ENCODE data around the gene PLCB3. TPM values are rescaled to one million over a fixed set of nuclear protein-coding genes. Genes with fewer than 3 reads are reported as not detected.
A peak's percentile ranks its signal among the peaks of the same experiment; 100 is the strongest.

PLCB3 gene
- total RNA-seq, 1 experiment from 2014 or later = 80.2 TPM

- no CpG with 5 or more reads among the region's 8 CpGs for WGBS (ENCODE audit: extremely low coverage, insufficient read length, low lambda C conversion rate)
- H2BK120ac ChIP-seq (ENCODE audit: low read depth, low read length, poor library complexity, severe bottlenecking) = no peak overlapping the region
Measured at GRCh38 chr11:64209563-64209843, 41.8 kb upstream of the PLCB3 start.

More at GRCh38 chr11:64209563-64209843, 41.8 kb upstream of the PLCB3 start:
- Histone ChIP-seq H4K91ac (ENCODE audit: insufficient read length, low read depth, low read length) (no peak overlapping the region), H3K27me3 (ENCODE audit: insufficient read depth, low read length) (no peaks in the 10 kb centered on the region), H2BK5ac (ENCODE audit: insufficient read length, low read length) (no peak overlapping the region), H3K9ac (ENCODE audit: extremely low read depth, insufficient read length, low read length) (no peak overlapping the region), H3K4me1 (ENCODE audit: insufficient read depth, low read length) (no peaks in the 10 kb centered on the region), H3K9me3 (ENCODE audit: control insufficient read depth, low read depth, low read length) (no peaks in the 10 kb centered on the region), H3K23me2 (ENCODE audit: insufficient read length, low read depth, low read length, poor library complexity, severe bottlenecking) (no peaks in the 10 kb centered on the region), H2BK12ac (ENCODE audit: insufficient read length, low read depth, low read length) (no peak overlapping the region), H4K5ac (ENCODE audit: insufficient read length, low read depth, low read length) (no peak overlapping the region), H3K14ac (ENCODE audit: insufficient read depth, low read length) (no peak overlapping the region), H4K20me1 (ENCODE audit: control insufficient read depth, insufficient read depth, insufficient read length) (no peaks in the 10 kb centered on the region), H3K4me2 (ENCODE audit: insufficient read depth, insufficient read length, low read length) (no peak overlapping the region), H3K18ac (ENCODE audit: insufficient read length, low read depth, low read length) (no peak overlapping the region), H3K79me2 (ENCODE audit: insufficient read depth, low read length) (no peaks in the 10 kb centered on the region), H2BK20ac (ENCODE audit: low read depth, low read length, poor library complexity, severe bottlenecking) (no peak overlapping the region), H2AFZ (ENCODE audit: low read length) (no peak overlapping the region), H4K8ac (replicated peaks; ENCODE audit: insufficient read length, low read depth, low read length) (no peak overlapping the region), H3K4ac (ENCODE audit: low read depth, low read length) (no peak overlapping the region), H3K79me1 (ENCODE audit: insufficient read depth, low read depth, low read length, poor library complexity, severe bottlenecking) (no peaks in the 10 kb centered on the region), H3K27ac (ENCODE audit: insufficient read length, low read depth, low read length) (no peak overlapping the region), H2AK5ac (ENCODE audit: insufficient read length, low read length) (no peak overlapping the region), H3T11ph (ENCODE audit: low read length) (no peak overlapping the region), H3K23ac (ENCODE audit: insufficient read length, low read depth, low read length) (no peak overlapping the region), H2BK15ac (ENCODE audit: low read depth, low read length) (no peak overlapping the region), H3K56ac (ENCODE audit: insufficient read length, low read depth, low read length) (no peak overlapping the region)
- Mint-ChIP-seq H3K27me3 (ENCODE audit: low read depth) (no peaks in the 10 kb centered on the region), H3K9me3 (no peaks in the 10 kb centered on the region), H3K4me1 (peaks cover 2 to 3% of the 10 kb centered on the region in 2 experiments; a peak in 3 of 4 replicates), H3K36me3 (ENCODE audit: insufficient read depth in 1 of 3, low read depth in 3 of 3) (peaks cover 6 to 52% (median 40%) of the 10 kb centered on the region in 3 experiments), H3K4me3 (no peak overlapping the region), H3K27ac (peak overlapping the region in 2 of 3 experiments; percentile 62 to 92; a peak in 2 of 7 replicates)
- TF ChIP-seq CTCF (conservative IDR thresholded peaks at IDR 0.05) = no peak
- no peak for DNase-seq

Data from H9 (cell line).